Mesodermal cell (in vitro differentiated cells): ENCODE measurements around the gene GNA12.
A peak's percentile ranks its signal among the peaks of the same experiment; 100 is the strongest.

Source experiments
- H3K27ac ChIP-seq: 2 replicates; pipeline ENCODE4 v1.7.0; 2013; ENCODE audit warnings: mild to moderate bottlenecking, low read depth, low read length, moderate library complexity; ENCODE audit not compliant: severe bottlenecking
- H3K36me3 ChIP-seq: 2 replicates; pipeline ENCODE4 v1.7.1; 2013; ENCODE audit warnings: mild to moderate bottlenecking, low read length, moderate library complexity; ENCODE audit not compliant: control insufficient read depth, insufficient read depth
- H3K4me1 ChIP-seq: one replicate; pipeline ENCODE4 v1.7.1; 2013; ENCODE audit warnings: mild to moderate bottlenecking, low read length; ENCODE audit not compliant: insufficient read depth, control insufficient read depth, poor library complexity, severe bottlenecking
- H3K4me3 ChIP-seq: 2 replicates; pipeline ENCODE4 v1.7.0; 2013; ENCODE audit warnings: low read length, control low read depth, mild to moderate bottlenecking; ENCODE audit not compliant: insufficient read depth, poor library complexity, severe bottlenecking; ENCODE audit errors: extremely low read depth
- H3K9me3 ChIP-seq: 2 replicates; pipeline ENCODE4 v1.7.1; 2013; ENCODE audit warnings: mild to moderate bottlenecking, low read length, moderate library complexity; ENCODE audit not compliant: control insufficient read depth
- WGBS, 2 experiments: methylation state at CpG; one replicate each; pipeline ENCODE4 v1.1.5; 2013; ENCODE audit warnings: missing lambda C conversion rate in 2 of 2; ENCODE audit not compliant: insufficient coverage in 2 of 2; 5-methylcytosine and 5-hydroxymethylcytosine counted together

Gene GNA12

DNA sequence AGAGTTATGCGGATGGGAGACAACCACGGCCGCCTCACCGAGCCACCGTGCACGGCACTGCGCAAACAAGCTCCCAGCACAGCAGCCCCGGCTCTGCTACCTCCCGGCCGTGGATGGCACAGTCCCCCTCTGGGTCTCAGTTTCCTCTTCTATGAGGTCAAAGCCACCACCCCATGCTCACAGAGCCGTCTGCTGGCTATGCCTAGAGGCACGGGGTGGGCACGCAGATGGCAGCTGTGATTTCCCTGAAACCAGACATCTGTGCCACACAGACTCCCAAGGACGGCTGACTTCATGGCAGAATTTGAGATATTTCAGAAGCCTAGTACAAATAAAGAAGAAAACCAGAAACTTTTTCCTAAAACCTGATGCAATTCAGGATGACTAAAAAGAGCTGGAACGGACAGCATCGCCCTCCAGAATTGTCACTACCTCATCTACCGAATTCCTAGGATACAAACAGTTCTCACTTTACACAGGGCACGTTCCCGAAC is 82.9 kb downstream of the GNA12 start:
- 95 to 96% methylated on average over 17 of the region's 19 CpGs for WGBS, 2 experiments
- Histone ChIP-seq H3K4me1 (peaks cover 54% of the 10 kb centered on the region), H3K9me3 (no peaks in the 10 kb centered on the region), H3K4me3 (no peak overlapping the region), H3K36me3 (peaks cover 14% of the 10 kb centered on the region), H3K27ac (no peak overlapping the region)

DNA sequence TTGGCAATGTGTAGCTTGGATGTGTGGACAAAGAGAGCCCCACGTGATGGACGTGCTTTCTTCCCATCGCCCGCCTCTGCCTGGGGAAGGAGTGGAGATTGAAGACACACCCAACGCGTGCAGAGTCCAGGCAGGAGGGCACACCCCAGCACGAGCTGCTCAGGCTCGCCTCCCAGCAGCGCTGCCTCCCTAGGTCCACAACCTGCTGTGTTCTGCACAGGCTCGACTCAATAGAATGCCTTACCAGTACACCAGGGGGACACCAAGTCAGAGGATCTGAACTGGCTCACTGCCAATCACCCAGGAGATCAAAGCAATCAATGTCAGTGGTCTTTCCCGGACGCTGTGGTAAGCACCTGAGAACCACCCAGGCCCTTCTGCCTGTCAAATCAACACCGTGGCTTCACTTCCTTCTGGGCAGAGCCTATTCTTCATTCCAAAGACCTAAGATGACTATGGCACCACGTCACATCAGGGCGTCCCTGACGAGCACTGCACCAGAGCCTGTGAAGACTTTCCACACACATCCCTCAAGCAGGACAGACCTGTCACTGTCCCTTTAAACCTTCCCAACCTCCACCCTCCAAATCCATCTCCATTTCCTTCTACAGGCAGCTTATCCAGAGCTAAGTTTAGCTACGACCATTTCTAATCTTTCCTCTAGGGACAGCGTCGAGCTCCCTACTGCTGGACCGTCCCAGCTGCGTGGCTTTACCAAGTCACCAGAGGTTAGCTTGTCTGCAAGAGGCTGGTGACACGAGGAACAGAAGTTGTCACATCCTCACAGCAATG is 83.8 kb downstream of the GNA12 start:
- Histone ChIP-seq H3K27ac (no peak overlapping the region), H3K36me3 (peaks cover 22% of the 10 kb centered on the region), H3K4me1 (peaks cover 54% of the 10 kb centered on the region), H3K9me3 (peaks cover 5% of the 10 kb centered on the region), H3K4me3 (no peak overlapping the region)
- 76 to 78% methylated on average over 19 to 21 of the region's 22 CpGs for WGBS, 2 experiments

DNA sequence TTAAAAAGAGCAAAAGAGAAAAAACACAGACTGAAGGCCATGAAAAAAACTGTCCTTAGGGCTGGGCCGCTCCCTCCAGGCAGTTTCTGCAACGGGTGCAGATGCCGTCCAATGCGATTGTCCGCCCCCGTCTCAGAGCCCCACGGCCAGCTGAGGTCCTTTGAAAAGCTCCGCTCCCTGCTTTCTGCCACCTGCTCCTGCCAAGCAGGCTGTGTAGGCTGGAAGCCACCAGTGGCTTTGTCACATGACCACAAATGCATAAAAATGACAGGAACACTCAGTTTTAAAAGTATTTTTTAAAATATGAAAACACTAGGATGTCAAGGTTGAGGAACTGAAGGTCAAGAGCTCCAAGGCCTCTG is 84.4 kb downstream of the GNA12 start:
- WGBS, 2 experiments: 92 to 96% methylated on average over 8 of the region's 8 CpGs
- H3K4me3 ChIP-seq: no peak overlapping the region
- H3K36me3 ChIP-seq: peaks cover 28% of the 10 kb centered on the region
- H3K27ac ChIP-seq: no peak overlapping the region
- H3K9me3 ChIP-seq: peaks cover 11% of the 10 kb centered on the region
- peaks cover 54% of the 10 kb centered on the region for H3K4me1 ChIP-seq

DNA sequence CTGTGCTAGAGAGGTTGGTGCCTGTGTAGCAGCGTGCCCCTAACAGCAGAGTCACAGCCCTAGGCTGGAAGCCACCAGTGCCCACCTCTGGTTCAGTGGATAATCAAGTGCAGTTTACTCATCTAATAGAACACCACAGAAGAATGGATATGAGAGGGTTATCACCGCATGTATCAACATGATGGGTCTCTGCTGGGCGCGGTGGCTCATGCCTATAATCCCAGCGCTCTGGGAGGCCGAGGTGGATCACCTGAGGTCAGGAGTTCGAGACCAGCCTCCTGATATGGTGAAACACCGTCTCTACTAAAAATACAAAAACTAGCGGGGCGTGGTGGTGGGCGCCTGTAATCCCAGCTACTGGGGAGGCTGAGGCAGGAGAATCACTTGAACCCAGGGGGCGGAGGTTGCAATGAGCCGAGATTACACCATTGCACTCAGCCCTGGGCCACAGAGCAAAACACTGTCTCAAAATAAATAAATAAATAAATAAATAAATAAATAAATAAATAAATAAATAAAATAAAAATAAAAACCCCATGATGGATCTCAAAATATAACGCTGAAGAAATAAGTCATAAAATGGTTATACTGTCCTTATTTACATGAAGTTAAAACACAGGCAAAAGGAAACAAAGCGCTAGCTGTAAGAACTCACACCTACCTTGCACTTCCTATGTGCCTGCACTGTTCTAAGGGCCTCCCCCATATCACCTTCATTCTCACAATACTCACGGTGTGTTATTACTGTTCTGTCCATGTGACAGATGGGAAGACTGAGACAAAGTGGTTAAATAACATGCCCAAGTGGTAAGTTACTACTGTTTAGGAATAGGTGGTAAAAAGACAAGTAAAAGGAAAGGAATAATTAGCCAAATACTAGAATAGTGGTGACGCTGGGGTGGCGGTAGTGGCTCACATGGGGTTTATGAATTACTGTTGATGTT is 85.2 kb downstream of the GNA12 start:
- Histone ChIP-seq H3K9me3 (peaks cover 11% of the 10 kb centered on the region), H3K4me1 (peaks cover 54% of the 10 kb centered on the region), H3K27ac (peak overlapping the region; percentile 100), H3K36me3 (peaks cover 35% of the 10 kb centered on the region), H3K4me3 (no peak overlapping the region)
- WGBS, 2 experiments: 97 to 98% methylated on average over 9 to 13 of the region's 18 CpGs

DNA sequence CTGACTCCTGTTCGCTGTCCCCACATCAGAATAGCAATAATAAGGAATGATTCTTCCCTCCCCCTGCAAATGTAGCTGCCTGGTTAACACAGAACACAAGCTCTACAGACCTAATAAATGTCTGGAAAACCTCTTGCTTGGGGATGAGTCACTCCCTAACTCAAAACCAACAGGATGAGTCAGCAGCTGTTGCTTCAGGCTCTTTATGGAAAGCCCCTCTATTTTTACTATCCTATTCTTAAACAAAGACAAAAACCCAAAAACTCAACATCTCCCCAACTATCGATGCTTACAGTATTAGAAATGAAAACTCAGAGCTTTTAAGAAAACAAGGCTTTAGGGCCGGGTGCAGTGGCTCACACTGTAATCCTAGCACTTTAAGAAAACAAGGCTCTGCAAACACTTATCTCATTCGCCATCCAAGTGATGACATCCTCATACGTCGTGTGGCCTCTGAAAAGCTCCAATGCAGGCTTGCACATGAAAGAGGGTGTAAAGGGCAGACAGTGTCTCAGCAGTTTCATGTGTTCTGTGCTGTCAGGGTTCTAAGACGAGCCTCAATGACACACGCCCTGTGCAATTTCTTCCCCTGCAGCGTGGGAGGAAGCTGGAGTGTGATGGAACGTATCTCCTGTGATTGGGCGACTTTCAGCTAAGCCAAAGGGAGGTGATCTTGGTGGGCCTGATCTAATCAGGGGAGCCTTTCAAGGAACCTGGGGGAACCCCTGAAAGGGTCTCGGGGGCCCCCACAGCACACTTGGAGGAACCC is 86.0 kb downstream of the GNA12 start:
- Histone ChIP-seq H3K4me3 (no peak overlapping the region), H3K9me3 (peaks cover 11% of the 10 kb centered on the region), H3K27ac (peak overlapping the region; percentile 100), H3K36me3 (peaks cover 42% of the 10 kb centered on the region), H3K4me1 (peaks cover 46% of the 10 kb centered on the region)
- WGBS, 2 experiments: 64 to 65% methylated on average over 10 of the region's 12 CpGs

DNA sequence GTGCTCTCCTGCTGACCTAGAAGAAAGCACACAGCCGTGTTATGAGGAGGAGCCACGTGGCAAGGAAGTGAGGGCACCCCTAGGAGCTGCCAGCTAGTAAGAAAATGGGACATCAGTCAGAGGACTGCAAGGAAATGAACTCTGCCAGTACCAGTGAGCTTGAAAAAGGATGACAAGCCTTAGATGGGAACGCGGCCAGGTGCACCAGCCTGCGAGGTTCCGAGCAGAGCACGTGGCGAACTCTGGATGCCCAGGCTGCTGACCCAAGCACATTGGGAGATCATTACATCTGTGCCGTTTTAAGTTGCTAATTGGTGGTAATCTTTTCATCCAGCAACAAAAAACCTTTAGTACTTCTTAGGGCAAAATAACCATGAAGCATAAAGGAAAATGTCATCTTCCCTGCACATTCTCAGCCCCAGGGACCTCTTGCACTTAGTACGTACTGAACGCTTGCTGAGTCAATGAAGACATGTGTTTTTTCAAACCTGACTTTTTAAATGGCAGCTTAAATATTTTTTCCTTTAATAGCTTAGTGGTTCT is 86.7 kb downstream of the GNA12 start:
- peaks cover 40% of the 10 kb centered on the region for H3K36me3 ChIP-seq
- 92 to 94% methylated on average over 9 to 11 of the region's 11 CpGs for WGBS, 2 experiments
- H3K9me3 ChIP-seq: peaks cover 11% of the 10 kb centered on the region
- H3K4me1 ChIP-seq: peaks cover 41% of the 10 kb centered on the region
- H3K27ac ChIP-seq: peak overlapping the region; percentile 100
- no peak overlapping the region for H3K4me3 ChIP-seq

DNA sequence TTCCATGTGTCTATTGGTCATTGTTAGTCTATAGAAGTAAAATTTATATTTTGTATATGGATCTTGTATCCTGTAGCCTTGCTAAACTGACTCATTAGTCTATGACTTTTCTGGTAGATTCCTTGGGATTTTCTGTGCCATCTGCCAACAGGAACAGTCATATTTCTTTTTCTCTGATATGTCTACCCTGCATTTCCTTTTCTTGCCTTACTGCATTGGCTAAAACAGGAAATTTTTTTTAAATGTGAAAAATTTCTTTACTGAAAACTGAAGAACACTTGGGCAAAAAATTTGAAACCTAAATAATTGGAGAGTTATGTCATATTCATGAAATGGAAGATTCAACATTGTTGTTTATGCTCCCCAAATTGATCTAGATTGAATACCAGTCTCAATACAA is 88.6 kb downstream of the GNA12 start:
- Histone ChIP-seq H3K4me3 (no peak overlapping the region), H3K9me3 (peaks cover 11% of the 10 kb centered on the region), H3K36me3 (peaks cover 36% of the 10 kb centered on the region), H3K4me1 (peaks cover 22% of the 10 kb centered on the region), H3K27ac (no peak overlapping the region)

DNA sequence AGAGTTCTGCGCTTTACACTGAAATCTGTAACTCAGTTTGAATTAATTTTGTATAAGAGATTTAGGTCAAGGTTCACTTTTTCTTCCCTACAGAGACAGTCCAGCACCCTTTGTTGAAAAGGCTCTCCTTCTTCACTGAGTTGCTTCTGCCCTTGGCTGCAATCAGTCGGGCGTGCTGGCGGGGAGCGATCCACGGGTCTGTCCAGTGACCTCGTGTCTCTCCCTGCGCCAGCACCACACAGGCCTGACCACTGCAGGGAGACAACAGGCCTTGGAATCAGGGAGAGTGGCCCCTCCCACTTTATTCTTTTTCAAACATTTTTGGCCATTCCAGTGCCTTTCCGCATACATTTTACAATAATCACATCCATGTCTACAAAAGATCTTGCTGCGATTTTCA is 89.2 kb downstream of the GNA12 start:
- no peak overlapping the region for H3K27ac ChIP-seq
- WGBS, 2 experiments: 95 to 97% methylated on average over 8 to 9 of the region's 10 CpGs

DNA sequence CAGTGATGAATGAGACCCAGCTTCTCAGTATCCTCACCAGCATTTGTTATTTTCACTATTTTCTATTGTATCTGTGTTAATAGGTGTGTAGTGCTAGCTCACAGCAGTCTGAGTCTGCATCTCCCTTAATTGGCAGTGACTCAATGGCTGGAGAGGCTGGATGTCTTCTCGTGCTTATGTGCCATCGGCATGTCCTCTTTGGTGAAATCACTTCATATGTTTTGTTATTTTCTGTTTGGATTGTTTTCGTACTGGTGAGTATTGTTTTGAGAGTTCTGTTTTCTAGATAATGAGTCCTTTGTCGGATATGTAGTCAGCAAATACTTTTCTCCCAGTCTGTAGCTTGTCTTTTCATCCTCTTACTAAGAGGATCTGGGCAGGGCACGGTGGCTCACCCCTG is 90.0 kb downstream of the GNA12 start:
- 100% methylated on average over 3 to 4 of the region's 5 CpGs for WGBS, 2 experiments
- Histone ChIP-seq H3K4me3 (no peak overlapping the region), H3K27ac (no peak overlapping the region), H3K9me3 (peaks cover 11% of the 10 kb centered on the region), H3K36me3 (peaks cover 36% of the 10 kb centered on the region), H3K4me1 (peaks cover 18% of the 10 kb centered on the region)

More for the DNA sequence above, 89.2 kb downstream of the GNA12 start:
- Histone ChIP-seq H3K4me3 (no peak overlapping the region), H3K4me1 (peaks cover 18% of the 10 kb centered on the region), H3K9me3 (peaks cover 11% of the 10 kb centered on the region), H3K36me3 (peaks cover 36% of the 10 kb centered on the region)

DNA sequence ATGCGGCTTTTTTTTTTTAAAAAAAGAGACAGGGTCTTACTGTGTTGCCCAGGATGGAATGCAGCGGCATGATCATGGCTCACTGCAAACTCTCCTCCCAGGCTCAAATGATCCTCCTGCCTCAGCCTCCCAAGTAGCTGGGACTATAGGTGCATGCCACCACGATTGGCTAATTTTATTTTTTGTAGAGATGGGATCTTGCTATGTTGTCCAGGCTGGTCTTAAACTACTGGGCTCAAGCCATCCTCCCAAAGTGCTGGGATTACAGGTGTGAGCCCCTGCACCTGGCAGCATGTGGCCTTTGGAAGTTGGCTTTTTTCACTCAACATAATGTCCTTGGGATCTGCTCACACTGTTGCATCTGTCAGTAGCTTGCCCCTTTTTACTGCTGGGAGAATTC is 91.0 kb downstream of the GNA12 start:
- Histone ChIP-seq H3K27ac (no peak overlapping the region), H3K4me3 (no peak overlapping the region), H3K36me3 (peaks cover 36% of the 10 kb centered on the region), H3K9me3 (peaks cover 11% of the 10 kb centered on the region), H3K4me1 (peaks cover 12% of the 10 kb centered on the region)
- whole genome bisulfite sequencing, 2 experiments: 94 to 100% methylated on average over 1 to 2 of the region's 3 CpGs
